A549 (cell line): Measurements from ENCODE around the gene MYRF. TPM values are rescaled to one million over a fixed set of nuclear protein-coding genes. Genes with fewer than 3 reads are reported as not detected.

Source experiments
- ATAC-seq, 2 experiments: fragments of 200-7000 bp in 1 of 2; fragments of >200 bp in 1 of 2; cut with Nextera tagmentation in 1 of 2; cut with Tn5 transposase in 1 of 2; 3 replicates each; pipeline versions ENCODE4 v1.8.0 to v1.9.1; 2018 to 2020; ENCODE audit warnings: mild to moderate bottlenecking in 1 of 2, moderate library complexity in 1 of 2
- CTCF ChIA-PET: fragments of 300-600 bp; sonication (Branson Sonifier 250); formaldehyde crosslinking; extraction: SDS; loops from one replicate; lab custom pipeline; 2021; ENCODE audit warnings: antibody characterized with exemption, inconsistent platforms; lab: Yijun Ruan, JAX
- POLR2A ChIA-PET: fragments of 350-600 bp; formaldehyde crosslinking; extraction: SDS; loops from one replicate; lab custom pipeline; 2021; ENCODE audit warnings: antibody characterized with exemption, inconsistent platforms; lab: Yijun Ruan, JAX
- DNase-seq, 2 experiments: peaks; one replicate each; pipeline versions ENCODE4 v3.0.0 to v3.0.0-alpha.2; 2011 to 2016; ENCODE audit warnings: low read depth in 1 of 2, low spot score in 1 of 2
- FAIRE-seq: peaks from 2 replicates; lab custom pipeline; 2011; peaks lifted over from hg19 to GRCh38; lab: Jason Lieb, UNC
- H3K27ac ChIP-seq, 2 experiments: fragments of >200 bp; sonication (Bioruptor Twin); formaldehyde crosslinking; 3 replicates each; pipeline ENCODE4 v1.5.1; 2016 to 2017
- H3K4me1 ChIP-seq: fragments of >200 bp; sonication (Bioruptor Twin); formaldehyde crosslinking; 3 replicates; pipeline ENCODE4 v1.6.1; 2016
- H3K4me2 ChIP-seq: fragments of >200 bp; sonication (Bioruptor Twin); formaldehyde crosslinking; 3 replicates; pipeline ENCODE4 v1.6.1; 2016
- H3K4me3 ChIP-seq: fragments of >200 bp; sonication (Bioruptor Twin); formaldehyde crosslinking; 3 replicates; pipeline ENCODE4 v1.5.1; 2016
- H3K9me3 ChIP-seq: fragments of >200 bp; sonication (Bioruptor Twin); formaldehyde crosslinking; 3 replicates; pipeline ENCODE4 v1.6.1; 2016
- BHLHE40 ChIP-seq: IDR thresholded peaks from 2 replicates; pipeline ENCODE4 v1.6.1; 2012; ENCODE audit warnings: low read depth, low read length, inconsistent platforms
- CBX2 ChIP-seq: fragments of 200-600 bp; sonication (generic); IDR thresholded peaks from 2 replicates; pipeline ENCODE4 v1.6.1; 2016; ENCODE audit warnings: low read depth, mild to moderate bottlenecking, borderline replicate concordance
- CHD2 ChIP-seq: fragments of 150-350 bp; IDR thresholded peaks from 2 replicates; pipeline ENCODE4 v1.6.1; 2014; ENCODE audit warnings: low read length; ENCODE audit not compliant: partially characterized antibody
- EHF ChIP-seq: fragments of 250-450 bp; sonication (Bioruptor Pico); IDR thresholded peaks from 2 replicates; pipeline ENCODE4 v1.5.0; 2020; ENCODE audit warnings: mild to moderate bottlenecking
- FOSB ChIP-seq: fragments of 250-450 bp; sonication (Bioruptor Pico); IDR thresholded peaks from 2 replicates; pipeline ENCODE4 v1.5.0; 2020; ENCODE audit warnings: mild to moderate bottlenecking, moderate library complexity
- GATA3 ChIP-seq: IDR thresholded peaks from 2 replicates; pipeline ENCODE4 v1.6.1; 2012; ENCODE audit warnings: borderline replicate concordance
- HDAC2 ChIP-seq: fragments of 200-600 bp; sonication (generic); IDR thresholded peaks from 2 replicates; pipeline ENCODE4 v1.6.1; 2016
- HEYL ChIP-seq: fragments of 250-450 bp; sonication (Bioruptor Pico); IDR thresholded peaks from 2 replicates; pipeline ENCODE4 v1.8.0; 2021; ENCODE audit warnings: mild to moderate bottlenecking, moderate library complexity
- HOXB13 ChIP-seq: fragments of 250-450 bp; sonication (Bioruptor Pico); IDR thresholded peaks from 2 replicates; pipeline ENCODE4 v1.5.0; 2020; ENCODE audit warnings: low read depth, mild to moderate bottlenecking, moderate library complexity
- KDM5A ChIP-seq: fragments of 200-600 bp; sonication (generic); IDR thresholded peaks from 2 replicates; pipeline ENCODE4 v1.6.1; 2016; ENCODE audit warnings: antibody characterized with exemption, mild to moderate bottlenecking
- NR3C1 ChIP-seq: fragments of >200 bp; sonication (Bioruptor Twin); formaldehyde crosslinking; IDR thresholded peaks from 3 replicates; pipeline ENCODE4 v1.6.1; 2017
- PHF8 ChIP-seq: fragments of 200-600 bp; sonication (generic); IDR thresholded peaks from 2 replicates; pipeline ENCODE4 v1.6.1; 2016; ENCODE audit warnings: low read depth, mild to moderate bottlenecking, antibody characterized with exemption, moderate library complexity, borderline replicate concordance
- RCOR1 ChIP-seq: fragments of 150-350 bp; IDR thresholded peaks from 2 replicates; pipeline ENCODE4 v1.6.1; 2014; ENCODE audit warnings: antibody characterized with exemption, low read length, low read depth
- RFX5 ChIP-seq: fragments of 450-650 bp; IDR thresholded peaks from 2 replicates; pipeline ENCODE4 v1.7.1; 2014; ENCODE audit warnings: antibody characterized with exemption, mild to moderate bottlenecking, moderate library complexity
- SMC3 ChIP-seq: fragments of >200 bp; sonication (Bioruptor Twin); formaldehyde crosslinking; IDR thresholded peaks from 3 replicates; pipeline ENCODE4 v1.6.1; 2018; ENCODE audit warnings: inconsistent platforms
- USF2 ChIP-seq: fragments of 450-650 bp; IDR thresholded peaks from 2 replicates; pipeline ENCODE4 v1.6.1; 2014; ENCODE audit warnings: antibody characterized with exemption
- ZNF302 ChIP-seq: fragments of 250-450 bp; sonication (Bioruptor Pico); IDR thresholded peaks from 2 replicates; pipeline ENCODE4 v1.9.0; 2021; ENCODE audit warnings: inconsistent platforms, mild to moderate bottlenecking, moderate library complexity
- ZSCAN20 ChIP-seq: fragments of 250-450 bp; sonication (Bioruptor Pico); IDR thresholded peaks from 2 replicates; pipeline ENCODE4 v1.8.0; 2022; ENCODE audit warnings: mild to moderate bottlenecking, moderate library complexity
- WGBS: methylation state at CpG from one replicate; pipeline ENCODE4 v1.1.6; 2017; ENCODE audit errors: missing lambda C conversion rate; 5-methylcytosine and 5-hydroxymethylcytosine counted together
- polyA plus RNA-seq, 4 experiments: library from polyadenylated mRNA; depleted of rRNA in 3 of 4; stranded (reverse); fragments of >200 nt; fragmentation: RNase III in 1 of 4; extraction: RNeasy Plus Mini Kit Qiagen cat#74134 plus additional on column Dnase treatment in 1 of 4; gene quantifications; 2 replicates in 3 of 4; 3 replicates in 1 of 4; pipeline ENCODE4 v1.2.3, GENCODE V29; 2011 to 2017
- TF ChIP-seq, protein P1 (sequence below): fragments of >200 bp; sonication (Bioruptor Twin); formaldehyde crosslinking; IDR thresholded peaks from 3 replicates; pipeline ENCODE4 v1.6.1; 2016
- TF ChIP-seq, protein P2 (sequence below): fragments of 250-450 bp; sonication (Bioruptor Pico); IDR thresholded peaks from 2 replicates; pipeline ENCODE4 v1.5.0; 2020; ENCODE audit warnings: low read depth, mild to moderate bottlenecking, moderate library complexity

MYRF gene
- polyA plus RNA-seq, 2 of the 4 experiments (the other 2 are of a cell fraction), result 14.7 to 22.3 TPM

DNA sequence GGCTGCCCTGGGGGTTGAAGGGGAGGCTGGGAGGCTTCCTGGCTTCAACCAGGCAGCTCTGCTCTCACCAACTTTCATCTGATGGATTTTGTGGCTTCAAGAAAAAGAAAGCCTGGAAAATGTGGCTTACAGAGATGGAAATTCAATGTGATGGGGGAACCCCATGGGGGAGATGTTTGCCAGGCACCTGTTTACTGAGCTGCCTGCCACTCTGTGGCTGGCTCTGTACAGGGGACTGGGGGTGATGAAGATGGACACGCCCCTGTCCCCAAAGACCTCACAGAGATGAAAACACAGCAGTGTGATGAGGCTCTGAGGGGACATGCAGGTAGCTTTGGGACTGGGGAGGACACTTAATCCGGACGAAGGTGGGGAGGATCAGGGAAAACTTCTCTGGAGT is 29.9 kb downstream of the MYRF start:
- Histone ChIP-seq H3K4me3 (no peak overlapping the region), H3K4me2 (no peak overlapping the region), H3K27ac (no peak overlapping the region), H3K9me3 (no peaks in the 10 kb centered on the region), H3K4me1 (no peaks in the 10 kb centered on the region)
- no peak for FAIRE-seq
- CTCF ChIA-PET, result interaction anchor here (0.9 to 5.4 kb wide), 7 partner anchors 9 to 326 kb away, joined by 3 to 71 read pairs (median 6); partner anchors contain the start of gene TMEM258
- WGBS, result 85% methylated on average over 3 of the region's 3 CpGs
- ATAC-seq, result no peak
- POLR2A ChIA-PET, result interaction anchor here (1.9 kb wide), 1 partner anchor 10 kb away, joined by 7 read pairs; the partner anchor contains the start of genes FEN1 and TMEM258
- TF ChIP-seq RCOR1 (no peak), ZNF302 (no peak)
- TF ChIP-seq, protein P1, sequence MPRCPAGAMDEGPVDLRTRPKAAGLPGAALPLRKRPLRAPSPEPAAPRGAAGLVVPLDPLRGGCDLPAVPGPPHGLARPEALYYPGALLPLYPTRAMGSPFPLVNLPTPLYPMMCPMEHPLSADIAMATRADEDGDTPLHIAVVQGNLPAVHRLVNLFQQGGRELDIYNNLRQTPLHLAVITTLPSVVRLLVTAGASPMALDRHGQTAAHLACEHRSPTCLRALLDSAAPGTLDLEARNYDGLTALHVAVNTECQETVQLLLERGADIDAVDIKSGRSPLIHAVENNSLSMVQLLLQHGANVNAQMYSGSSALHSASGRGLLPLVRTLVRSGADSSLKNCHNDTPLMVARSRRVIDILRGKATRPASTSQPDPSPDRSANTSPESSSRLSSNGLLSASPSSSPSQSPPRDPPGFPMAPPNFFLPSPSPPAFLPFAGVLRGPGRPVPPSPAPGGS, result no peak
- no peak for DNase-seq

DNA sequence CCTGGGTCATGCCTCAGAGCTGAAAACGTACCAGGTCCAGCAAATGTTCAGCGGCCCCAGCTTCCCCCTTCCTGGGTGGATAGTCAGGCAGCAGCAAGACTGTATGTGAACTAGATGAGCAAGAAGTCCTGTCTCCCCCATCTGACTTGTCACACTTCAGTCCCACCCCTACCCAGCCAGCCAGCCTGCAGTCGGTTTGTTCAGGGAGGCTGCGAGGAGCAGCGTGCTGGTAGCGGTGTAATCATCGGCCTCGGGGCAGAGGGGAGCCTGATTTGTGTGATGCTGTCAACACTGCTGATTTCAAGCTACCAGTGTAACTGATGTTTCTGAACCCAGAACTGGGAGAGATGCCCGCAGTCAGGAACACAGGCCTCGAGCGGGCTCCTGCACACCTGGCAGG is 30.4 kb downstream of the MYRF start:
- FAIRE-seq (no peak), ATAC-seq (no peak), DNase-seq (no peak)
- ChIA-PET POLR2A (interaction anchor here (1.9 kb wide), 1 partner anchor 9 kb away, joined by 7 read pairs; the partner anchor contains the start of genes FEN1 and TMEM258), CTCF (interaction anchor here (0.9 to 5.4 kb wide), 7 partner anchors 9 to 325 kb away, joined by 3 to 71 read pairs (median 6); partner anchors contain the start of gene TMEM258)
- no peak overlapping the region for H3K27ac ChIP-seq
- TF ChIP-seq RFX5, result no peak
- TF ChIP-seq CHD2, result no peak
- no peak for TF ChIP-seq SMC3
- no peak for TF ChIP-seq USF2
- TF ChIP-seq HOXB13, result no peak
- no peak for TF ChIP-seq CBX2
- no peak for TF ChIP-seq KDM5A
- no peak for TF ChIP-seq RCOR1
- no peak for TF ChIP-seq EHF
- TF ChIP-seq, protein P2, sequence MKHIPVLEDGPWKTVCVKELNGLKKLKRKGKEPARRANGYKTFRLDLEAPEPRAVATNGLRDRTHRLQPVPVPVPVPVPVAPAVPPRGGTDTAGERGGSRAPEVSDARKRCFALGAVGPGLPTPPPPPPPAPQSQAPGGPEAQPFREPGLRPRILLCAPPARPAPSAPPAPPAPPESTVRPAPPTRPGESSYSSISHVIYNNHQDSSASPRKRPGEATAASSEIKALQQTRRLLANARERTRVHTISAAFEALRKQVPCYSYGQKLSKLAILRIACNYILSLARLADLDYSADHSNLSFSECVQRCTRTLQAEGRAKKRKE (CRISPR knock-in tag), result no peak
- TF ChIP-seq HEYL (CRISPR knock-in tag), result no peak
- no peak for TF ChIP-seq FOSB (CRISPR knock-in tag)
- H3K4me2 ChIP-seq, result no peak overlapping the region
- 94% methylated on average over 11 of the region's 11 CpGs for WGBS
- H3K4me3 ChIP-seq, result no peak overlapping the region
- no peaks in the 10 kb centered on the region for H3K9me3 ChIP-seq
- H3K4me1 ChIP-seq, result no peaks in the 10 kb centered on the region

DNA sequence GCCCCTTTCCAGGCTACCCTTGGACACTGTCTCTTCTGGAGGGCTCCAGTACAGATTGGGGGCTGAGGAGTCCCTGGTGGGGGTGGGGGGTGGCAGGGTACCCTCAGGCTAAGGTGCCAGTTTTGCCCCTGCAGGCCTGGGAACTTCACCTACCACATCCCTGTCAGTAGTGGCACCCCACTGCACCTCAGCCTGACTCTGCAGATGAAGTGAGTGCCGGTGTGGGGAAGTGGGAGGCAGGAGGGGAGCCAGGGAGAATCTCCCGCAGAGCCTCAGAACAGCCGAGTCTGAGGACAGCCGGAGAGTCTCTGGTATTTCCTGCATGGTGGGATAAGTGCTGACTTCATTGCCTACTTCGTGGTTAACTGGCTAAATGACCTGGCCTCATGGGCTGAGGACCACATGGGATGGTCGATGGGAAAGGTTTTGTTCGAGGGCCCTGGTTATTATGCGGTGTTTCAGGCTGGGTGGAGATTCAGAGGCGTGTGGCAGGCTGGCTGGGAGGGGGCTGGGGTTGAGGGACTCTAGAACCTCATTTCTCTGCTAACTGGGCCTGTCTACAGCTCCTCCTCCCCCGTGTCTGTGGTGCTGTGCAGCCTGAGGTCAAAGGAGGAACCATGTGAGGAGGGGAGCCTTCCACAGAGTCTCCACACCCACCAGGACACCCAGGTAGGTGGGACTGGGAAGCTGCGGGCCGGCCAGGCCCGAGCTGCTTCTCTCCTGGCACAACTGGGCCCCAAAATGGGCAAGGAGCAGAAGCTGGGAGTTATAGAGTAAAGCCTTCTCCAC is 31.5 kb downstream of the MYRF start:
- CTCF ChIA-PET, result interaction anchor here (1.1 to 10.3 kb wide), 5 partner anchors 8 to 40 kb away, joined by 3 to 147 read pairs (median 21); no protein-coding TSS in a partner anchor
- ATAC-seq (no peak), DNase-seq (no peak), FAIRE-seq (no peak)
- 81% methylated on average over 12 of the region's 13 CpGs for WGBS
- no peak overlapping the region for H3K4me3 ChIP-seq
- H3K27ac ChIP-seq, result no peak overlapping the region
- no peaks in the 10 kb centered on the region for H3K4me1 ChIP-seq
- TF ChIP-seq HEYL (CRISPR knock-in tag) (no peak), NR3C1 (no peak), HDAC2 (no peak), ZSCAN20 (CRISPR knock-in tag) (no peak), BHLHE40 (no peak), CHD2 (no peak), SMC3 (no peak), PHF8 (no peak), GATA3 (no peak), USF2 (no peak)
- POLR2A ChIA-PET, result no interaction called here
- H3K9me3 ChIP-seq, result no peaks in the 10 kb centered on the region
- H3K4me2 ChIP-seq, result no peak overlapping the region
